HG02970 (cell line): ENCODE measurements around the gene KRT82.
A peak's percentile ranks its signal among the peaks of the same experiment; 100 is the strongest.

Source experiments
- ATAC-seq: cut with Tn5 transposase; IDR thresholded peaks from one replicate; pipeline ENCODE4 v1.9.1; 2021; ENCODE audit warnings: mild to moderate bottlenecking, moderate library complexity, moderate number of reproducible peaks; ENCODE audit not compliant: unreplicated experiment, low FRiP score

The KRT82 gene

GRCh38 chr12:52364061-52364460 lies 42.1 kb downstream of the KRT82 start:
- ATAC-seq, result no peak

- no peak for ATAC-seq
Measured at GRCh38 chr12:52363111-52363679, 42.9 kb downstream of the KRT82 start.

DNA sequence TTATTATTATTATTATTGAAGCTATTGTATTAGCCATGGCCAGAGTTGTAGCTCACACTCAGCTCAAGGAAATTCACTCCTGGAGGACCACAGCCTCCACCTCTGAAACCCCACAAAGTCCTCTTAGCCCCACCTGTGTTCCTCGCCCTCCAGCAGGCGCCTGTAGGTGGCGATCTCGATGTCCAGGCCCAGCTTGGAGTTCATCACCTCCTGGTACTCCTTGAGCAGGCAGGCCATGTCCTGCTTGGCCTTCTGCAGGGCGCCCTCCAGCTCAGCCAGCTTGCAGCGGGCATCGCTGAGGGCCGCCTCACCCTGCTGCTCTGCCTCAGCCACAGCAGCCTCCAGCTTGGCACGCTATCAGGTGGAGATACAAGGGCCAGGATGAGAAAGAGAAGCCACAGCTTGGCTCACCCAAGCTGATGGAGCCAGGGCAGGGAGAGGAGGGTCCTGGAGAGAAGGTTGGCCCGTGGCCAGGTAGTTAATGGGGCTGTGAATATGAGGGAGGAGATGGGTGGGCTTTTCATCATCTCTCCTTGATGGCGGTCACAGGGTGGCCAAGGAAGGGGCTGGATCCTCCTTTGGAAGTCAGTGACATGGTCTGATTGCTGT lies 43.9 kb downstream of the KRT82 start:
- no peak for ATAC-seq

GRCh38 chr12:52361553-52361952 lies 44.6 kb downstream of the KRT82 start:
- no peak for ATAC-seq

GRCh38 chr12:52360663-52361271 lies 45.4 kb downstream of the KRT82 start:
- no peak for ATAC-seq

- no peak for ATAC-seq
Measured at GRCh38 chr12:52360106-52360662, 46.0 kb downstream of the KRT82 start.

GRCh38 chr12:52359621-52360061 lies 46.5 kb downstream of the KRT82 start:
- no peak for ATAC-seq

DNA sequence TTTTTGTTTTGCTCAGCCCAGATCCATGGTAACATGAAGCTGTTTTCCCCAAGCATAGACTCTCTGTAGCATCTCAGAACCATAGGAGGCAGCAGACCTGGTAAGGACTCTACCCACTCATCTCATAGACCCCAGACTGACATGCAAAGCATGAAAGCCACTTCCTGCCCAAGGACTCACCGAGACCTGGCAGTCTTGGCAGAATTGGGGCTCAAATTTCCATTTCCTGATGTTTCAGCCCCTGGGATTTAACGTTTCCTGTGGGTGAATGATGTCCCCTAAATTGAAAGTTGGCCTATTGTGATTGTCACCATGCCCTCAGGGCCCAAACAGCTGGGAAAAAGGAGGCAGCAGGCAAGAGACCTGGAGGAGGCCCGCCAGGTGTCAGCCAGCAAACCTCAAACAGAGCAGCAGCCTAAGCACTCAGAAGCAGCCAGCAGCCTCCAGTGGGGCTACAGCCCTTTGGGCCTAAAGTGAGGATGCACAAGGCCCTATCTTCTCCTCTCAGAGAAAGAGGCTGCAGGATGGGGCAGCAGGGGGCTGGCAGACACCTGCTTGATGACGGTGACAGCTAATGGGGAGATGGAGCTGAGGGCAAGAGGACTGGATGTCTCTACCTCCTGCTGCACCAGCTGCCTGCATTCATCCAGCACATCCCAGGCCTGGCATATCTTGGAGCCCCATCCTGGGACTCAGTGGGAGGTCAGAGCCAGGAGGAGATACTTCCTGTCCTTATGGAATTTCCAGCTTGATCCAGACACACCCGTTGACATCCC lies 47.4 kb downstream of the KRT82 start:
- ATAC-seq, result peak; percentile 72

- ATAC-seq, result no peak
Measured at GRCh38 chr12:52356762-52357580, 49.2 kb downstream of the KRT82 start.

- ATAC-seq, result no peak
Measured at GRCh38 chr12:52356031-52356761, 49.9 kb downstream of the KRT82 start.

DNA sequence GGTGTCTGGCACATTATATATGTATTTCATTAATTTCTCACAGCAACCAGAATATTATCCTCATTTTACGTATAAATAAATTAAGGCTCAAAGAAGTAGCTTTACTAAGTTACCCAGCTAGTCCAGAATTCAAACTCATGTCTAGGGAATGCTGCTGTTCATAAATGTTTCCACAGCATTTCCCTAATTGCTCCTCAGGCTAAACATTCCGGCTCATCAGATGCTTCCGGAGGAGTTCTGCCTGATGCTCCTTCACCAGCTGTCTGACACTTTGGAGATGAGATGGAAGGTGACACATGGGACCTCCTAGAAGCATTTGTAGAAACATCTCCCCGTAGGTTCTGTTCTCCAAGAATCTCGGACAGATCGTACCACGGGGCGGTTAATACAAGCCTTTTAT lies 51.0 kb downstream of the KRT82 start:
- ATAC-seq, result no peak

DNA sequence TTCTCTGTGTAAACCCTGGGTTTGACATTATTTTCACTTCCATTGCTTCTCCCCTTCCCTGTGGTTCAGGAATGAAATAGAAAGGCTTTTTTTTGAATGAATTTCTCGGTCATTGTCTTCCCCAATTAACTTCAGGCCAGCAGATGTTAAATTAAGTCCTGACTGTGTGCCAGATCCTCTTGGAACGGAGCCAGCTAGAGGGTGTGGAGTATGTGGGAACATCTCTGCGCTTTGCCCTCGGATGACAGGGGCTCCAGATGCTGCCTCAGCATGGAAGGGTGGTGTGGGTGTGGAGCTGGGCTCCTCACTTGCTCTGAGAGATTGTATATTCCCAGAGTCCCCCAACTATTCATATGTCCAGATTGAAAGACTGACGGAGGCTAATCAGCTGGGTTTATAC lies 51.9 kb downstream of the KRT82 start:
- no peak for ATAC-seq

- ATAC-seq, result no peak
Measured at GRCh38 chr12:52353766-52354165, 52.4 kb downstream of the KRT82 start.

DNA sequence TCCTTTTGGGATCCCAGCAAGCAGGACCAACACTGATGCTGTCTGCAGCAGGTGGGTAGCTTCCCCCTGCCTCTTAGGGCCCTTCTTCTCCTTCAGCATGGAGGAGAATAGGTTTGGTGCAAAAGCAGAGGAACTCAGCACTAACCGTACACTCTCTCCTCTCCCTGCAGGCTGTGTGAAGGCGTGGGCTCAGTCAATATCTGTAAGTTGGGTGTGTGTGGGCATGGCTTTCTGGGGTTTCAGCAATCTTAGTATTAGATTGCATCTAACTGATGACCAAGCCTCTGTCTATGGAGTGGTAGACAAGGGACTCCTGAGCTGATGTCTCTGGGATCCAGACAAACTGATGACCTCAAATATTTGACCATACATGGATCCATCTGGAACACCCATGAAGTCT lies 53.2 kb downstream of the KRT82 start:
- ATAC-seq, result no peak

DNA sequence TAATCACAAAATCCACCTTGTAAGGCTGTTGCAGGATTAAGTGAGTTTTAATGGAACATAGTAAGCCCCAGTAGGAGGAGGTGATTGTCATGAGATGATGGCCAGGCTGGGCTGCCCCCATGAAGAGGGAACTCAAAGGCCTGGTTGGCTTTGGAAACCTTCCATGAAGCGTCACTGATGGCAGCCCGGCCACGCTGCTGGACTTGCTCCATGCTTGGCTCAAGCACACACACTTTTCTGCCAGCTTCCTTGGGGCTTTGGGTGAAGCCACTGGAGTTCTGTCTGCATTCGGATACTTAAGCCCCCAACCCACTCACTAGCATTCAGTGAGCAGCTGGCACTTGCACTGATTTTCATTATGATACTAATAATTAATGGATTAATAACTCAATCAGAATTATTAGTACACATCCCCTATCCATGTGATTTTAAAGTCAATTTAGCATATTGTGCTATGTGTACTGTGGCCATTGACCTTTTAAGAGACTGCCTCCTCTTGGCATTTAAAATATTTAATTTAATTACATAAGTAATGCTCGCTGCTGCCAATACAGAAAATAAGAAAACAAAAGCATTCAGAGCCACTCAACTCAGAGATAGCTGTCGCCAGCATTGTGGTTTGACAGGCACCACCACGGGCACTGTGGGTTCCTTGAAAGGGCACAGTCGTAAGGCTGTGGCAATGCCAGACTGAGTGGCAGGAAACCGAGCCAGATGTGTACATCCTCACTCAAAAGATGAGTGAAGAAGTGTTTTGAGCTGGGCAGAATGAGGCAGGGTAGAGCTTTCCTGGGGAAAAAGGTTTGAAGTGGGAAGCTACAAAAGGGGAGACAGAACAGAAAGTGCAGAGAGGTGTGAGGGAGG lies 54.7 kb downstream of the KRT82 start:
- ATAC-seq, result no peak

DNA sequence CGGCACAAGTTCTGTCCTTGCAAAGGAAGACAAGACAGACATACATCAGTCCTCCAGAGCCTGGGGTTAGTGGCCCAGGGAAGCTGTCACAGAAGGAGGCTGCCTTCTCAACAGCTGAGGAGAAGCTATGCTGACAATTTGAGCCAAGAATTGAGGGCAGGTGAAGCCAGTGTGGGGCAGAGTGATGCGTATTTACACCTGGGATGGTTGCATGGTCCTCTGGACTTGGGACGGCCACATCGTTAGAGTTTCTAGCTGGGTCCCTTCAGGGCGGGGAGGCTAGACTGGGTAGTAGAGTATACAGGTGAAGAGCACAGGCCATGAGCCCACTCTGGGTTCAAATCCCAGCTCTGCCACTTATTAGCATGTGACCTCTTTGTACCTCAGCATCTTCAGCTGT lies 55.3 kb downstream of the KRT82 start:
- no peak for ATAC-seq

- no peak for ATAC-seq
Measured at GRCh38 chr12:52350021-52350620, 56.0 kb downstream of the KRT82 start.

DNA sequence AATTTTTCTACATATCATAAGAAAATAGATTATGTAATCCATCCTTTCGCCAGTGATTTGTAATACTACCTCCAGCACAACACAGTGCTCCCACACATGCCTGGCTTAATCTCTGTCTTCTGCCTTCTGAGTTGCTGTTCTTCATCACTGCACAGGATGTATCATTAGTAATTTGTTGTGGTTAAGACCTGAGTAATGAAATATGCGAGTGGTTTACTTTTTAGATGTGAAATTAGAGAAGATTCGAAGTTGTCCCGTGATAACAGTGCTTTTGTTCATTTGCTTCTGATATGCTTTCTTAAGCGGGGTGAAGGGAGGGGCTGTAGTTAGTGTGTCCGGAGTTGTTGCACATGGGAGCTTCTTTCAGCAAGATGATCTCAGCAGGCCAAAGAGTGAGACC lies 56.9 kb downstream of the KRT82 start:
- no peak for ATAC-seq
